ENCODE results near the gene PCBP3.
A peak's percentile ranks its signal among the peaks of the same experiment; 100 is the strongest.

The PCBP3 gene

DNA sequence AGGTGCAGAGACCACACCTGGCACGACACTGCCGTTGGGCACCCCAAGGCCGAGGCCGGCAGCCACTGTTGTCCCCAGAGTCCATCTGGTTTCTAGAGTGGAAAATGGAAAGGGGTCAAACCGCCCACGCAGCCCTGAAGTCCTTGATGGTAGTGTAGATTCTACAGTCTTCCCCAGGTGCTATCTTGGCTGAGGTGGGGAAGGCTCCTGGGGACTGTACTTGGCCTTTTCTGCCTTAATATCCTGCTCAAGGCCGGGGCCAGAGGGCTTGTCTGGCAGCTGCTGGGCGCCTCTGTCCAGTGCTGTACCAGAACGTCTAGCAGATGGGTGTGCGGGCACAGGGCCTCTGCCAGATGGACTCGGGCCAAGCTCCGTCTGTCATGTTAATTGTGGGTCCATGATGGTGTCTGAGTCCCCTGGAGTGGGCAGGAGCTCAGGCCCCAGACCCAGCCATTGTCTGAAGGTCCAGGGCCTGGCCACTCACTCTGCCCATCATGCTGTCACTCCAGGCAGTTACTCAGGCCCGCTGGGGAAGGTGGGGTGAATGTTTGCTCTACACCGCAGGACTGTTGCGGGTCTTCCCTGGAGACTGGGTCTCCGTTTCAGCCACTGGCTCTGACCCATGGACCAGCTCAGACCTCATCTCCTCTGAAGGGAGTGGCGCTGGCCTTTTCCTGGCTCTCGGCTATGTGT is 176.1 kb downstream of the PCBP3 start:
- H3K27me3 ChIP-seq, result 0 out of 22 replicates have a peak, but pooled peaks cover 0 to 3% (median 0%) of the 10 kb centered on the region in 11 experiments
- peak overlapping the region in 9 of 11 experiments; percentile 39 to 89 (median 65); a peak in 17 of 22 replicates for H3K27ac ChIP-seq
- peaks cover 0 to 60% (median 14%) of the 10 kb centered on the region in 11 experiments; a peak in 13 of 22 replicates for H4K20me1 ChIP-seq
- peak overlapping the region in 10 of 11 experiments; percentile 32 to 80 (median 56); a peak in 19 of 22 replicates for H3K9ac ChIP-seq
- peaks cover 26 to 83% (median 71%) of the 10 kb centered on the region in 10 experiments for H3K4me1 ChIP-seq
- peak overlapping the region; percentile 66 to 98 (median 91) for H3K4me2 ChIP-seq
- H3K4me3 ChIP-seq, result peak overlapping the region in 5 of 10 experiments; percentile 25 to 44 (median 35); a peak in 8 of 20 replicates
- no peak for TF ChIP-seq Cebpa-rat (IDR thresholded peaks at IDR 0.05)
- peaks cover 0 to under 1% (median 0%) of the 10 kb centered on the region in 11 experiments; a peak in 3 of 22 replicates for H3K9me3 ChIP-seq (replicated peaks in 1 of 11)
- H3K36me3 ChIP-seq, result no peaks in the 10 kb centered on the region

DNA sequence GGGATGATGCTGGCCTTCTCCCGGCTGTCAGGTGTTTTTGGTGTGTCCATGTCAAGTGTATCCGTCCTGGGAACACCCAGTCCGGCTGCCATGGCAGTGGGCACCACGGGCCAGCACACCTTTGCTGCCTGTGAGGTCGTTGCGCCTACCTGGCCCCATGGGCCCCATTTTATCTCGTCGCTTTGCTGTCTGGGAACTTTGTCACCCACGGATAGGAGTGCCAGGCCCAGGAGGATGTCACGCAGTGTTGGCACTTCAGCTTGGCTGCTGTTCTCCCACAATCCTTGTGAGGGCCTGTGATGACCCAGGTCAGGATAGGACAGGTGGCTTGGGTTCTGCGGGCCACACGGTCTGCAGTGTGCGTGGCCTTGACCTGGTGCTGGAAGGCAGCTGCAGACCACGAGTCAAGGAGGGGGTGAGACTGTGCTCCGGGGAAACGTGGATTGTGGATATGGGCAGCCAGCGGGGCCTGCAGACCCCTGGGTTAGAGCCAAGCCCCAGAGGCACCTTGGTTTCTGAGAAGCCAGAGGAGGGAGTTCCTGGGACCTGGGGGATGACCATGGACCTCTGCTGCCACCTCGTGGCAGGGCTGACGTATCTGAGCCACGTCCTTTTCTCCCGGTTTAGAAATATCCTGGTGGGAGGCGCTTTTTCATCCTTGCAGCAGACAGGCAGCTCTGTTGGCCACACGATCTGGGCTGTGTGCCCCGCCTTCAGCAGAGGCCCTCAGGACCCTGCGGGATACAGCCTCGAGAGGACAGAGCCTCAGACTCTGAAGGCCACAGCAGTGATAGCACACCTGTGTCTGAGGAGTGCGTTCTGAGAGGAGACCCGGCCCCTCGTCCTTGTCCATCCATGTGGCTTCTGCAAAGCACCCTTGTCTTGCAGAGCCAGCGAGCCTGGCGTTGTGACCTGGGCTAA is 176.9 kb downstream of the PCBP3 start:
- Histone ChIP-seq H3K27me3 (0 out of 22 replicates have a peak, but pooled peaks cover 0 to 3% (median 0%) of the 10 kb centered on the region in 11 experiments), H3K4me1 (peaks cover 26 to 91% (median 79%) of the 10 kb centered on the region in 10 experiments), H3K27ac (peak overlapping the region in 8 of 11 experiments; percentile 57 to 89 (median 71); a peak in 14 of 22 replicates), H3K4me2 (peak overlapping the region; percentile 66 to 98 (median 91)), H4K20me1 (peaks cover 0 to 68% (median 15%) of the 10 kb centered on the region in 11 experiments; a peak in 13 of 22 replicates), H3K9ac (peak overlapping the region in 9 of 11 experiments; percentile 41 to 80 (median 57); a peak in 14 of 22 replicates), H3K36me3 (no peaks in the 10 kb centered on the region), H3K9me3 (replicated peaks in 1 of 11) (no peaks in the 10 kb centered on the region), H3K4me3 (peak overlapping the region in 3 of 10 experiments; percentile 35 to 44 (median 39); a peak in 4 of 20 replicates)
- TF ChIP-seq Cebpa-rat (IDR thresholded peaks at IDR 0.05), result no peak

DNA sequence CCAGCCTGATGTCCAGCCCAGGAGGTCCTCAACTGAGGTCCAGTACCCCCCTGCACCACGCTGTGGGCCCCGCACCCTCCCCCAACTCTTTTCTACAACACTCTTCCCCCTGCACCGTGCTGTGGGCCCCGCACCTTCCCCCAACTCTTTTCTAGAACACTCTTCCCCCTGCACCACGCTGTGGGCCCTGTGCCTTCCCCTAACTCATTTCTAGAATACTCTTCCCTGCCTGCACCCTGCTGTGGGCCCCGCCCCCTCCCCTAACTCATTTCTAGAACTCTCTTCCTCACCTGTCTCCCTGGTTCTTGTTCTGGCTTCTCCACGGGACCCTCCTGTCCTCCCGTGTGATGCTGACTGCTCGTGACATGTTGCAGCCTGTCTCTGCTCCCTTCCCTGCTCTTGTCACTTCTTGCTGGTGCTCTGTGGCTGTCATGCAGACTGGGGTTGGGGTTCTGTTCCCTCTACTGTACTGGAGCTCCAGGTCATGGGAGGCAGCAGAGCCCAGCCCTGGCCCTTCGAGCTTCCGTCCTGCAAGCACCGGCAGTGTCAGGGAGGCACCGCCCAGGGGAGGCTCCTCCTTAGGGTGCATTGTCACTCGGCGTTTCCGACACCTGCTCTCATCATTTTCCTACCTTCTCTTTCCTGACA is 177.9 kb downstream of the PCBP3 start:
- Histone ChIP-seq H3K27ac (peak overlapping the region in 3 of 11 experiments; percentile 19 to 89 (median 82); a peak in 2 of 22 replicates), H3K4me1 (peaks cover 26 to 100% (median 89%) of the 10 kb centered on the region in 10 experiments), H3K4me3 (no peak overlapping the region), H4K20me1 (peaks cover 0 to 69% (median 15%) of the 10 kb centered on the region in 11 experiments; a peak in 13 of 22 replicates), H3K9me3 (replicated peaks in 1 of 11) (no peaks in the 10 kb centered on the region), H3K9ac (peak overlapping the region in 5 of 11 experiments; percentile 2 to 80 (median 24); a peak in 5 of 22 replicates), H3K4me2 (peak overlapping the region in 9 of 11 experiments; percentile 40 to 98 (median 91); a peak in 16 of 22 replicates), H3K36me3 (no peaks in the 10 kb centered on the region), H3K27me3 (0 out of 22 replicates have a peak, but pooled peaks cover 0 to 3% (median 0%) of the 10 kb centered on the region in 11 experiments)
- no peak for TF ChIP-seq Cebpa-rat (IDR thresholded peaks at IDR 0.05)

DNA sequence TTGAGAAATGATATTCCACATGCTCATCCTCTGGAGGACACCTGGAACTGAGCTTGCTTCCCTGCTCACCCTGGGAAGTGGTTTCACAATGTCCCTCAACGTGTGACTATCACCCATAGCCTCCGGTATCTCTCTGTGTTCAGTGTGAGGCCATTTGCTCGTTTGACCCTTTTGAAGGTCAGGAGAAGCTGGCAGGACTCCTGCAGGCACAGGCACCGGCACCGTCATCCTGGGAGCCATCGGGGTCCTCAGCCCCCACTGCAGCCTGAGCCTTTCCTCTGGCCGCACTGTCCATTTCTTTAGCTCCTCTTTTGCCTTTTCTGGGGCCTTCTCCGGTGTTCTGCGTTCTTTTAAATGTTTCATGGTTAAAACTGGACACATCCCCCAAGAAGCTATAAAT is 178.5 kb downstream of the PCBP3 start:
- peaks cover 0 to 64% (median 15%) of the 10 kb centered on the region in 11 experiments; a peak in 13 of 22 replicates for H4K20me1 ChIP-seq
- no peak for TF ChIP-seq Cebpa-rat (IDR thresholded peaks at IDR 0.05)
- peak overlapping the region in 2 of 11 experiments; percentile 7 to 32; a peak in 1 of 22 replicates for H3K9ac ChIP-seq
- H3K27ac ChIP-seq, result 0 out of 22 replicates have a peak overlapping the region, but pooled peaks of 1 of the 11 experiments have one; percentile 3
- peaks cover 29 to 100% (median 89%) of the 10 kb centered on the region in 10 experiments for H3K4me1 ChIP-seq
- H3K4me3 ChIP-seq, result no peak overlapping the region
- H3K27me3 ChIP-seq, result 0 out of 22 replicates have a peak, but pooled peaks cover 0 to 3% (median 0%) of the 10 kb centered on the region in 11 experiments
- H3K9me3 ChIP-seq (replicated peaks in 1 of 11), result no peaks in the 10 kb centered on the region
- peak overlapping the region in 2 of 11 experiments; percentile 2 to 91; a peak in 3 of 22 replicates for H3K4me2 ChIP-seq
- H3K36me3 ChIP-seq, result no peaks in the 10 kb centered on the region

DNA sequence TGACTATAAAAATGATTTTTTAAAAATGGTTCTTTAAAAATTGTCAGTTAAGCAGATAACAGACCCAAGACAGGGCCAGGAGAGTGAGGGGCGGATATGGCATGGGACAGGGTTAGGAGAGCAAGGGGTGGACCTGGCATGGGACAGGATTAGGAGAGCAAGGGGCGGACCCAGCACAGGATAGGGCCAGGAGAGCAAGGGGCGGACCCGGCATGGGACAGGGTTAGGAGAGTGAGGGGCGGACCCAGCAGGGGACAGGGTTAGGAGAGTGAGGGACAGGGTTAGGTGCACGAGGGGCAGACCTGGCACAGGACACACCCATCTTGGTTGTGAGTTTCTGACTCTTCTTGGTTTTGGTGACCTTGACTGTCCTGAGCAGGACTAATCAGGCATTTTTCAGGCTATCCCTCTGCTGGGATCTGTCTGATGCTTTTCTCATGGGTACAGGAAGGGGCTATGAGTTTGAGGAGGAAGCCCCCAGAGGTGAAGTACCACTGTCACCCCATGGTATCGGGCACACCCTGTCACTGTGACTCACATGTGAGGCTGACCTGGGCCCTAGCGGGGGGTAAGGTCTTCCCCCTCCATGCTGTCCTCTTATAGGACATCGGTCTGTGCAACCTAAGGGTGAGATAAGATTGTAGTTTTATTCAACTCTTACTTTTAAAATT is 179.0 kb downstream of the PCBP3 start:
- Histone ChIP-seq H3K9me3 (replicated peaks in 1 of 11) (no peaks in the 10 kb centered on the region), H3K27ac (0 out of 22 replicates have a peak overlapping the region, but pooled peaks of 2 of the 11 experiments have one; percentile 3 to 13), H3K9ac (peak overlapping the region in 2 of 11 experiments; percentile 7 to 11; a peak in 1 of 22 replicates), H4K20me1 (peaks cover 0 to 63% (median 15%) of the 10 kb centered on the region in 11 experiments; a peak in 13 of 22 replicates), H3K27me3 (0 out of 22 replicates have a peak, but pooled peaks cover 0 to 3% (median 0%) of the 10 kb centered on the region in 11 experiments), H3K4me3 (no peak overlapping the region), H3K4me2 (peak overlapping the region in 3 of 11 experiments; percentile 4 to 91 (median 4); a peak in 1 of 22 replicates), H3K4me1 (peaks cover 33 to 100% (median 89%) of the 10 kb centered on the region in 10 experiments), H3K36me3 (no peaks in the 10 kb centered on the region)
- no peak for TF ChIP-seq Cebpa-rat (IDR thresholded peaks at IDR 0.05)

DNA sequence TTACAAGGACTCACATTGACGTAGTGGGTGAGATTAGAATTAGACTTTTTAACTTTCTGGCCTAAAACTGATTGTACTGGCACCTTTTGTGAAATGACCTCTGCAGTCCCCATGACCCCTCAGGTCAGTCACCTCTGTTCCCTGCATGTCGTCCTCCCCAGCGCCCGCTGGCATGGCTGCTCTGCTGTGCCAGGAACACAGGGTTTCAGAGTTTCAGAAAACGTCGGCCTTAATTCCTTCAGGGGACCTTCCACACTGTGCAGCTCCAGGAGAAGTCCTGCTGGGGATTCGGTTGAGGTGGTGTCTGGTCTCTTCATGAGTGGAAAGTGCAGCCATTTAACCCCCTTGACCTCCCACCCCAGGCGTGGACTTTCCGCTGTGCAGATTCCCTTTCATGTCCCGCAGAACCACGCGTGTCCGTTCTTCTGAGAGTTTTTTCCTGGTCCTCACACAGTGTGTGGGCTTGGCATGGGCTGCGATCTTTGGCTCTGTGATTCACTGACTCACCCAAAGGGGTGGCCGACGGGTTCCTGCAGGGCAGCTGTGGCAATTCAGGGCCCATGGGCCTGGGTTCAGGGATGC is 179.7 kb downstream of the PCBP3 start:
- no peak for TF ChIP-seq Cebpa-rat (IDR thresholded peaks at IDR 0.05)
- Histone ChIP-seq H3K4me1 (peaks cover 34 to 100% (median 89%) of the 10 kb centered on the region in 10 experiments), H3K27ac (no peak overlapping the region), H3K4me2 (peak overlapping the region in 1 of 11 experiments; percentile 4; a peak in 1 of 22 replicates), H4K20me1 (peaks cover 0 to 68% (median 15%) of the 10 kb centered on the region in 11 experiments; a peak in 13 of 22 replicates), H3K9me3 (replicated peaks in 1 of 11) (no peaks in the 10 kb centered on the region), H3K36me3 (no peaks in the 10 kb centered on the region), H3K27me3 (0 out of 22 replicates have a peak, but pooled peaks cover 0 to 3% (median 0%) of the 10 kb centered on the region in 11 experiments), H3K9ac (no peak overlapping the region; a peak in 1 of 22 replicates), H3K4me3 (no peak overlapping the region)
